DMS 273 (cell line): Measurements from ENCODE around the gene NRP1.
A peak's percentile ranks its signal among the peaks of the same experiment; 100 is the strongest.

Experiments used
- DNase-seq: peaks from one replicate; lab custom pipeline; 2025; ENCODE audit not compliant: unreplicated experiment; lab: John Stamatoyannopoulos, UW

Gene NRP1

GRCh38 chr10:33133557-33133956, 200.9 kb downstream of the NRP1 start:
- no peak for DNase-seq

GRCh38 chr10:33132626-33133025, 201.8 kb downstream of the NRP1 start:
- DNase-seq, result peak; percentile 9

GRCh38 chr10:33129996-33130386, 204.5 kb downstream of the NRP1 start:
- DNase-seq, result no peak

- no peak for DNase-seq
Observed at GRCh38 chr10:33129141-33129995, 205.1 kb downstream of the NRP1 start.

GRCh38 chr10:33127622-33128021, 206.8 kb downstream of the NRP1 start:
- no peak for DNase-seq
